Gastrocnemius medialis (tissue), 4 donors: Measurements from ENCODE around the gene ACP2. TPM values are rescaled to one million over a fixed set of nuclear protein-coding genes. Genes with fewer than 3 reads are reported as not detected.

ENCODE experiments used
- ATAC-seq, 2 donors: fragments of 150-250 bp; one replicate each; pipeline ENCODE4 v1.9.1; 2016
- DNase-seq, 2 donors: peaks; one replicate each; pipeline ENCODE4 v3.0.0-alpha.2; 2019
- H3K27ac ChIP-seq, 4 donors: fragments of 200-600 bp; sonication (generic); 1 replicate in 1 of 4; 2 replicates in 3 of 4; pipeline ENCODE4 v1.5.1; 2016 to 2018; ENCODE audit warnings: mild to moderate bottlenecking in 2 of 4, moderate library complexity in 1 of 4
- H3K27me3 ChIP-seq, 3 donors: fragments of 200-600 bp; sonication (generic) in 2 of 3; 1 replicate in 1 of 3; 2 replicates in 2 of 3; pipeline versions ENCODE4 v1.5.1 to v1.6.0; 2016 to 2019; ENCODE audit warnings: mild to moderate bottlenecking in 1 of 3, moderate library complexity in 1 of 3
- H3K36me3 ChIP-seq, 2 donors: fragments of 200-600 bp; sonication (generic) in 1 of 2; one replicate each; pipeline ENCODE4 v1.5.1; 2017 to 2018
- H3K4me1 ChIP-seq, 2 donors: fragments of 200-600 bp; sonication (generic) in 1 of 2; one replicate each; pipeline ENCODE4 v1.5.1; 2016 to 2017; ENCODE audit warnings: mild to moderate bottlenecking in 2 of 2
- H3K4me3 ChIP-seq, 4 donors: fragments of 200-600 bp; sonication (generic) in 3 of 4; 1 replicate in 1 of 4; 2 replicates in 3 of 4; pipeline ENCODE4 v1.5.1; 2016 to 2019; ENCODE audit warnings: mild to moderate bottlenecking in 2 of 4
- H3K9me3 ChIP-seq, 3 donors: fragments of 200-600 bp; sonication (generic) in 2 of 3; 1 replicate in 1 of 3; 2 replicates in 2 of 3; pipeline ENCODE4 v1.5.1; 2016 to 2019
- POLR2A ChIP-seq, 2 donors: fragments of 450-650 bp; IDR thresholded peaks; one replicate each; pipeline ENCODE4 v1.6.1; 2017; ENCODE audit warnings: antibody characterized with exemption in 2 of 2, mild to moderate bottlenecking in 2 of 2, moderate library complexity in 2 of 2
- in situ Hi-C, 4 donors: fragments of 200-750 bp; cut with MboI; loops; one replicate each; pipeline versions ENCODE4 v1.15.0 to v1.8.0; 2017; ENCODE audit warnings: low sequenced_read_pairs in 4 of 4
- intact Hi-C: fragments of 100-400 bp; cut with DNase I; formaldehyde crosslinking; loops from one replicate; pipeline ENCODE4 v1.15.1; 2023; ENCODE audit warnings: low total_unique reads
- total RNA-seq, 4 donors: library from RNA; depleted of rRNA; stranded (reverse); fragments of >200 nt; gene quantifications; one replicate each; pipeline versions ENCODE4 v1.1.0 to v1.2.3, GENCODE V29; 2016
- TF ChIP-seq, protein P1 (sequence below), 5 experiments: fragments of 450-650 bp in 3 of 5; fragments of 200-600 bp in 2 of 5; sonication (generic) in 2 of 5; IDR thresholded peaks in 4 of 5; conservative IDR thresholded peaks in 1 of 5; 1 replicate in 4 of 5; 2 replicates in 1 of 5; pipeline ENCODE4 v1.5.1; 2016 to 2019; ENCODE audit warnings: antibody characterized with exemption in 5 of 5, mild to moderate bottlenecking in 3 of 5, moderate library complexity in 3 of 5

The ACP2 gene
- total RNA-seq, 4 donors from 2014 or later, result 12.4 to 36.2 (median 27.9) TPM

GRCh38 chr11:47249378-47249715 lies 733 bp upstream of the ACP2 start:
- Histone ChIP-seq H3K9me3 (no peaks in the 10 kb centered on the region), H3K4me1 (peaks cover 27 to 35% of the 10 kb centered on the region in 2 donors), H3K4me3 (peak overlapping the region; percentile 79 to 96 (median 92)), H3K36me3 (peaks cover 0 to 24% of the 10 kb centered on the region in 2 donors), H3K27me3 (no peaks in the 10 kb centered on the region), H3K27ac (peak overlapping the region; percentile 84 to 97 (median 94))
- DNase-seq (no peak), ATAC-seq (no peak)
- in situ Hi-C loops (loop anchor here in 2 of 4 donors (25.0 kb wide), 1 partner anchor 113 kb away; the partner anchor contains the start of gene MYBPC3 (in 2 of the 2)), intact Hi-C loops (loop anchor here (2.0 to 10.0 kb wide), 4 partner anchors 63 to 335 kb away; partner anchors contain the start of genes ARFGAP2, LRP4, PACSIN3 and SLC39A13)
- TF ChIP-seq, protein P1, sequence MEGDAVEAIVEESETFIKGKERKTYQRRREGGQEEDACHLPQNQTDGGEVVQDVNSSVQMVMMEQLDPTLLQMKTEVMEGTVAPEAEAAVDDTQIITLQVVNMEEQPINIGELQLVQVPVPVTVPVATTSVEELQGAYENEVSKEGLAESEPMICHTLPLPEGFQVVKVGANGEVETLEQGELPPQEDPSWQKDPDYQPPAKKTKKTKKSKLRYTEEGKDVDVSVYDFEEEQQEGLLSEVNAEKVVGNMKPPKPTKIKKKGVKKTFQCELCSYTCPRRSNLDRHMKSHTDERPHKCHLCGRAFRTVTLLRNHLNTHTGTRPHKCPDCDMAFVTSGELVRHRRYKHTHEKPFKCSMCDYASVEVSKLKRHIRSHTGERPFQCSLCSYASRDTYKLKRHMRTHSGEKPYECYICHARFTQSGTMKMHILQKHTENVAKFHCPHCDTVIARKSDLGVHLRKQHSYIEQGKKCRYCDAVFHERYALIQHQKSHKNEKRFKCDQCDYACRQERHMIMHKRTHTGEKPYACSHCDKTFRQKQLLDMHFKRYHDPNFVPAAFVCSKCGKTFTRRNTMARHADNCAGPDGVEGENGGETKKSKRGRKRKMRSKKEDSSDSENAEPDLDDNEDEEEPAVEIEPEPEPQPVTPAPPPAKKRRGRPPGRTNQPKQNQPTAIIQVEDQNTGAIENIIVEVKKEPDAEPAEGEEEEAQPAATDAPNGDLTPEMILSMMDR (IDR thresholded peaks at IDR 0.05 in 4 of 5, conservative IDR thresholded peaks at IDR 0.05 in 1 of 5), result no peak
- no peak for TF ChIP-seq POLR2A (IDR thresholded peaks at IDR 0.05)

GRCh38 chr11:47248304-47248663 lies 330 bp downstream of the ACP2 start:
- Histone ChIP-seq H3K4me3 (peak overlapping the region; percentile 79 to 96 (median 92)), H3K36me3 (peaks cover 0 to 34% of the 10 kb centered on the region in 2 donors), H3K27ac (peak overlapping the region; percentile 84 to 97 (median 94)), H3K27me3 (no peaks in the 10 kb centered on the region), H3K4me1 (peaks cover 16 to 25% of the 10 kb centered on the region in 2 donors), H3K9me3 (no peaks in the 10 kb centered on the region)
- DNase-seq (no peak), ATAC-seq (peak; percentile 48 to 49)
- intact Hi-C loops, result loop anchor here (1.0 to 10.0 kb wide), 6 partner anchors 21 to 333 kb away; partner anchors contain the start of genes ARFGAP2, DDB2, LRP4 and PACSIN3
- TF ChIP-seq, protein P1 (IDR thresholded peaks at IDR 0.05 in 4 of 5, conservative IDR thresholded peaks at IDR 0.05 in 1 of 5), result no peak
- TF ChIP-seq POLR2A (IDR thresholded peaks at IDR 0.05), result no peak
- in situ Hi-C loops, result loop anchor here in 2 of 4 donors (25.0 kb wide), 1 partner anchor 114 kb away; the partner anchor contains the start of gene MYBPC3 (in 2 of the 2)

GRCh38 chr11:47247502-47247901 lies 1.1 kb downstream of the ACP2 start:
- ATAC-seq (no peak), DNase-seq (no peak)
- intact Hi-C loops (loop anchor here (5.0 to 10.0 kb wide), 2 partner anchors 160 to 333 kb away; partner anchors contain the start of genes LRP4 and SLC39A13), in situ Hi-C loops (loop anchor here in 2 of 4 donors (25.0 kb wide), 1 partner anchor 115 kb away; the partner anchor contains the start of gene MYBPC3 (in 2 of the 2))
- Histone ChIP-seq H3K27ac (peak overlapping the region in 3 of 4 donors; percentile 92 to 97 (median 96)), H3K4me3 (peak overlapping the region; percentile 79 to 96 (median 92)), H3K27me3 (no peaks in the 10 kb centered on the region), H3K9me3 (no peaks in the 10 kb centered on the region), H3K4me1 (peaks cover 16 to 25% of the 10 kb centered on the region in 2 donors), H3K36me3 (peaks cover 0 to 41% of the 10 kb centered on the region in 2 donors)
- no peak for TF ChIP-seq POLR2A (IDR thresholded peaks at IDR 0.05)
- TF ChIP-seq, protein P1 (IDR thresholded peaks at IDR 0.05 in 4 of 5, conservative IDR thresholded peaks at IDR 0.05 in 1 of 5), result no peak

DNA sequence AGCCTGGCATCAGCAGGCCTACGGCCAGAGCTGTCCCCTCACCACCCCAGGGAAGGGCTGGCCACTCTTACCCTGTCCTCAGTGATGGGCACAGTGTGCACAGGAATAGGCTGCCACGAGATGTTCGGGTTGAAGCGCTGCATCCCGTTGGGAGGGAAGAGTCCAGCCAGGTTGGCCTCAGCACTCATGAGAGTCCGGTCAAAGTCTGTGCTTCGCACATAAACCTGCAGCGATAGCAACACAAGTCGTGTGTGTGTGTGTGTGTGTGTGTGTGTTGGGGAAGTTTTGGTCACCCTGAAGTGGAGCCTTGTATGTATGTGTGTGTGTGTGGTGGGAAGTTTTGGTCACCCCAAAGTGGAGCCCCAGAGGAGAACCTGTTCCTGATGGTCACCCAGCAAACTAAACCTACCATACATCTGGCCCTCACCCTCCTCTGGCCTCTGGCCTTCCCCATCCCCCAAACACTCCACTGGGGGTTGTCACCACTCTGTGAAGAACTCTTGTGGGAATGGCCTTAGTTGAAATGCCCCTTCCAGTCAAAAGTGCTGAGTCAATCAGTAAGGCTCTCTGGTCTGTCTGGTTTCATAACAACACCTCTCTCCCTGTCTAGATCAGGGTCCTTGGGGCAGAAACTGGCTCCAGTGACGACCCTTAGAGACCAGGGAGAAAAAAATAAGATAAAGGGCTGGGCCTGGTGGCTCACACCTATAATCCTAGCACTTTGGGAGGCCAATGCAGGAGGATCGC lies 2.8 kb downstream of the ACP2 start:
- ATAC-seq, result no peak
- in situ Hi-C loops, result loop anchor here in 2 of 4 donors (25.0 kb wide), 1 partner anchor 117 kb away; the partner anchor contains the start of gene MYBPC3 (in 2 of the 2)
- H3K4me1 ChIP-seq, result peaks cover 16 to 25% of the 10 kb centered on the region in 2 donors

More for the DNA sequence above, 2.8 kb downstream of the ACP2 start:
- Histone ChIP-seq H3K27me3 (no peaks in the 10 kb centered on the region), H3K4me3 (no peak overlapping the region), H3K36me3 (peaks cover 0 to 58% of the 10 kb centered on the region in 2 donors), H3K27ac (no peak overlapping the region), H3K9me3 (no peaks in the 10 kb centered on the region)
- DNase-seq, result no peak
- intact Hi-C loops, result loop anchor here (5.0 to 10.0 kb wide), 2 partner anchors 162 to 331 kb away; partner anchors contain the start of genes LRP4 and SLC39A13
- no peak for TF ChIP-seq POLR2A (IDR thresholded peaks at IDR 0.05)
- TF ChIP-seq, protein P1 (IDR thresholded peaks at IDR 0.05 in 4 of 5, conservative IDR thresholded peaks at IDR 0.05 in 1 of 5), result no peak
